ENCODE data around the gene APBA1. TPM values are rescaled to one million over a fixed set of nuclear protein-coding genes. Genes with fewer than 3 reads are reported as not detected.

The APBA1 gene
- 10 to 100 TPM in 2 of 4 donors, 1 to 10 TPM in 2; 4.3 to 11.8 (median 8.4) TPM for total RNA-seq

DNA sequence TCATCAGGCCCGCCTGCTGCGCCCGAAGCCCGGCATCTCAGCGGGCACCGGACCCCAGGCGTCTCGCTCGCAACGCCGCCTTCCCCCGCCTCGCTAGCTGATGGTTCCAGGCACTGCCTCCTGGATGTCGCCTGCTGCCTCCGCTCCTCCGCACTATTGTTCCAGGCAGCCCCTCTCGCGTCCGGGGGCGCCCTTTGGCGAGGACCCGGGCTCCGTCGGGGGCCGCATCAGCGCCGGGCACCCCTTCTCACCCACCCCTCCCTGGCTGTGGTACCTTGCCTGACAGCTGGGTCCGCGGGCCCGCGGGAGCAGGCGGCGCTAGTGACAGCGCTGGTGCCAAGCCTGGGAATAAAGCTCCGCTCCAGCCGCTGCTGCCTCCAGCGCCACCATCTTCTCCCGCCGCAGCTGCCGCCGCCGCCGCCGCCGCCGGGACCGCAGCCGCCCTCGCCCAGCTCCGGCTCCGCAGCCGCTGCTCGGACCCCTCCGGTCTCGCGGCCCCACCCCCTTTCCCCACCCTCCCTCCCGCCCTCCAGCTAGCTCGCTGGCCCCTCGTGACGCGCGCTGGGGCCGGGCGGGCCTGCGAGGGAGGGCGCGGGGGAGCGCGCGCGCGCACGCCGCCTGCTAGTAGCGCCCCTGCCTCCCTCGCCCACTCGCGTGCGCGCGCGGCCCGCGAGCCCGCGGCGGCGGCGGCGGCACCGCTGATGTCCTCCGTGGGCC lies at the start of gene APBA1:
Gene APBA1, minus strand, starts transcription at position 493 of the 717 bp plus-strand sequence.
- no peak for DNase-seq (ENCODE audit: low spot score)
- TF ChIP-seq, protein P1, sequence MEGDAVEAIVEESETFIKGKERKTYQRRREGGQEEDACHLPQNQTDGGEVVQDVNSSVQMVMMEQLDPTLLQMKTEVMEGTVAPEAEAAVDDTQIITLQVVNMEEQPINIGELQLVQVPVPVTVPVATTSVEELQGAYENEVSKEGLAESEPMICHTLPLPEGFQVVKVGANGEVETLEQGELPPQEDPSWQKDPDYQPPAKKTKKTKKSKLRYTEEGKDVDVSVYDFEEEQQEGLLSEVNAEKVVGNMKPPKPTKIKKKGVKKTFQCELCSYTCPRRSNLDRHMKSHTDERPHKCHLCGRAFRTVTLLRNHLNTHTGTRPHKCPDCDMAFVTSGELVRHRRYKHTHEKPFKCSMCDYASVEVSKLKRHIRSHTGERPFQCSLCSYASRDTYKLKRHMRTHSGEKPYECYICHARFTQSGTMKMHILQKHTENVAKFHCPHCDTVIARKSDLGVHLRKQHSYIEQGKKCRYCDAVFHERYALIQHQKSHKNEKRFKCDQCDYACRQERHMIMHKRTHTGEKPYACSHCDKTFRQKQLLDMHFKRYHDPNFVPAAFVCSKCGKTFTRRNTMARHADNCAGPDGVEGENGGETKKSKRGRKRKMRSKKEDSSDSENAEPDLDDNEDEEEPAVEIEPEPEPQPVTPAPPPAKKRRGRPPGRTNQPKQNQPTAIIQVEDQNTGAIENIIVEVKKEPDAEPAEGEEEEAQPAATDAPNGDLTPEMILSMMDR (IDR thresholded peaks at IDR 0.05), result no peak
- peak; percentile 67 for ATAC-seq (ENCODE audit: low FRiP score)

DNA sequence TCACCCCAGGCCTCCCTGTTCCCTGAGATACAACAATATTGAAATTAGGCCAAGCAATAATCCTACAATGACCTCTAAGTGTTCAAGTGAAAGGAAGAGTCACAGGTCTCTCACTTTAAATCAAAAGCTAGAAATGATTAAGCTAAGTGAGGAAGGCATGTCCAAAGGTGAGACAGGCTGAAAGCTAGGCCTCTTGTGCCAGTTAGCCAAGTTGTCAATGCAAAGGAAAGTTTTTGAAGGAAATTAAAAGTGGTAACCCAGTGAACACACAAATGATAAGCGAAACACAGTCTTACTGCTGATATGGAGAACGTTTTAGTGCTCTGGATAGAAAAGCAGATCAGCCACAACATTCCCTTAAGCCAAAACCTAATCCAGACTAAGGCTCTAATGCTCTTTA lies 47.8 kb upstream of the APBA1 start:
- no peak for ATAC-seq (ENCODE audit: low FRiP score)
- TF ChIP-seq, protein P1 (IDR thresholded peaks at IDR 0.05), result no peak
- no peak for DNase-seq (ENCODE audit: low spot score)

DNA sequence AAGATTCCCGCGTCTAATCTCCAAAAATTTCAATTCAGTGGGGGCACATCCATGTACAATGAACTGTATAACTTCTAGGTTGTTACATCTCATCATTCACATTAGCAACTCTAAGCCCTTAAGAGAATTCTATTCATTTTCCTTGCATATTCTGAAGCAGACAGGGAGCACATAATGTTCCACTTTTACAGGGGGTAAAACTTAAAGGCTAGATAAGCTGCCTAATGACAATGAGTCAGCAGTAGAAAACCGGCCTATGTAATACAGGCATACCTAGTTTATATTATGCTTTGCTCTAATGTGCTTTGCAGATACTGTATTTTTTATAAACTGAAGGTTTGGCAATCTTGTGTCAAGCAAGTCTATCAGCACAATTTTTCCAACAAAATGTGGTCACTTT lies 47.2 kb upstream of the APBA1 start:
- TF ChIP-seq, protein P1 (IDR thresholded peaks at IDR 0.05), result no peak
- ATAC-seq (ENCODE audit: low FRiP score), result no peak
- no peak for DNase-seq (ENCODE audit: low spot score)

DNA sequence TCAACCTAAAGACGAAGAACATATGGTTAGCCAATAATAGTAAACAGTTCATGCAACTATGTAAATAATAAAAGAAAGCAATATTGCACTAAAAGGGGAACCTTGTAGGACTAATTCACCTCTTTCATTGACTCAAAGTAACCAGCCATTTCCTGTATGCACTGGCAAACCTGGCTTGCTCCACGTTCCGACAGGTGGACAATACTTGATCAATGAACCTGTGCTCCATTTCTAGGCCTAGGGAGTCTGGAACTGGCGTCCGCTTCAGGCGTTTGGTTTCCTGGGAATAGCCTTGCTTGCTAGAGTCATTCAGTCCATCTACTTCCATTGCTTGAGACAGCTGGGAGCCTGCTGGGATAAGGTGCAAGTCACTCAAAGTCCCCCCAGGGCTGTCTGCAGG lies 46.0 kb upstream of the APBA1 start:
- ATAC-seq (ENCODE audit: low FRiP score) (no peak), DNase-seq (ENCODE audit: low spot score) (no peak)
- TF ChIP-seq, protein P1 (IDR thresholded peaks at IDR 0.05), result no peak

DNA sequence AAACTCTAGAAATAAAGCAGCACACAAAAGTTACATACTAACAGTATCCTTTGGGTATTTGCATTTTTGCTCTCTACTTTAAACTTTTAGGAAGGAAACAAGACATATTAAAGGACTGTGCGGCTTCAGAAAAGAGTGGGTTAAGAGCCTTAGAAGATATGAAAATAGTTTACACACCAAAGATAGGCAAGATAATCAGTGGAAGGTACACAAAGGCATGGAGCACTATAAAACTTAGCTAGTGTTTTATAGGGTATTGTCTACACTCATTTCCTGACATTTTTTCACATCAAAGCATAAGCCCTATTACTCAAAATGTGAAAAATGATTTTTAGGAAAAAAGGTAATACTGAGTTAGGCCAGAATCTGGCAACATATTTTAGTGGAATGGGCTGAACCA lies 43.7 kb upstream of the APBA1 start:
- TF ChIP-seq, protein P1 (IDR thresholded peaks at IDR 0.05), result no peak
- ATAC-seq (ENCODE audit: low FRiP score), result no peak
- no peak for DNase-seq (ENCODE audit: low spot score)

DNA sequence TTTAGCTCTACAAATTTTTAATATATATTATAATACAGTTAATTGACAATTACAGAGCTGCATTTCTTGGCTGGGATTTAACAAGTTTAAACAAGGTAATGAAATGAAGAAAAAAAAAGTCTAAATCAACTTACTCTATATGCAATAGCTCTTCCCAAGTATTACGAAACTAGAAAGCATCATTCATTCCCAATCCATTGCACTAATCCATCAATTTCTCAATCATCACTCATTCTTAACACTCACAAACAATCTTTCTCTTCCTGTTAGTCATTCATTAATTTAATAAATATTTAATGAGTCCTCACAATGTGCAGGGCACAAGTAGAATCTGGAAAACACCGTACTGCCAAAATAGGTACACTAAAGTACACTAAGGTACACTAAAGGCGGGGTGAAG lies 42.9 kb upstream of the APBA1 start:
- ATAC-seq (ENCODE audit: low FRiP score), result no peak
- TF ChIP-seq, protein P1 (IDR thresholded peaks at IDR 0.05), result no peak
- DNase-seq (ENCODE audit: low spot score), result no peak

DNA sequence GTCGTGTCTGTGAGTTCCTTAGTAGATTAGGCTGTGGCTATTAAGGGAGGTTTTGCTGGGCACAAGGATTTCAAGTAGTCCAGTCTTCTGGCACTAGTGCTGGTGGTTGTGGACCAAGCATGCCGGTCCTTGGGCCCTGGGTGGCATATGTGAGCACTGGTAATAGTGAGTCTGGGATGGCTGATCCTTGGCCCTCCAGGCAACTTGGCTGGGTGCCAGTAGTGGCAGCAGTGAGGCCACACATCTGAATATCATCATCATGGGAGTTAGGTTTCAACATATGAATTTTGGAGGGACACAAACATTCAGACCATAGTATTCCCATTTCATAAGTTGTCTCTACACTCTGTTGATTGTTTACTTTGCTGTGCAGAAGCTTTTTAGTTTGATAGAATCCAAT lies 25.3 kb upstream of the APBA1 start:
- DNase-seq (ENCODE audit: low spot score) (no peak), ATAC-seq (ENCODE audit: low FRiP score) (no peak)
- TF ChIP-seq, protein P1 (IDR thresholded peaks at IDR 0.05), result no peak

Data from omental fat pad (tissue), 4 donors.